ENCODE data around the gene STX16.
"Not testable (repeated sequence)": the region's sequence is repeated elsewhere in the genome, so short reads cannot be mapped to it uniquely, and the experiment has no call there.

DNA sequence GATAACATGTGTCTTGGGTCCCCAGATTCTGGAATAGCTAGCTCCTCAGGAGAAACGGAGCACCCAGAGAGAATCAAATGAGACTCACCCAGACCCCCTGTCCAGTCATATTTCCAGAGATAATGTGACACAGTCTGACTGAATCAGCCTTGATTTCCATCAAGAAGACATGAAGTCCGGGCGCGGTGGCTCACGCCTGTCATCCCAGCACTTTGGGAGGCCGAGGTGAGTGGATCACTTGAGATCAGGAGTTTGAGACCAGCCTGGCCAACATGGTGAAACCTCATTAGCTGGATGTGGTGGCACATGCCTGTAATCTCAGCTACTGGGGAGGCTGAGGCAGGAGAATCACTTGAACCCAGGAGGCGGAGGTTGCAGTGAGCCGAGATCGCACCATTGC is 8.2 kb upstream of the STX16 start:
- TF ChIP-seq, protein P1, sequence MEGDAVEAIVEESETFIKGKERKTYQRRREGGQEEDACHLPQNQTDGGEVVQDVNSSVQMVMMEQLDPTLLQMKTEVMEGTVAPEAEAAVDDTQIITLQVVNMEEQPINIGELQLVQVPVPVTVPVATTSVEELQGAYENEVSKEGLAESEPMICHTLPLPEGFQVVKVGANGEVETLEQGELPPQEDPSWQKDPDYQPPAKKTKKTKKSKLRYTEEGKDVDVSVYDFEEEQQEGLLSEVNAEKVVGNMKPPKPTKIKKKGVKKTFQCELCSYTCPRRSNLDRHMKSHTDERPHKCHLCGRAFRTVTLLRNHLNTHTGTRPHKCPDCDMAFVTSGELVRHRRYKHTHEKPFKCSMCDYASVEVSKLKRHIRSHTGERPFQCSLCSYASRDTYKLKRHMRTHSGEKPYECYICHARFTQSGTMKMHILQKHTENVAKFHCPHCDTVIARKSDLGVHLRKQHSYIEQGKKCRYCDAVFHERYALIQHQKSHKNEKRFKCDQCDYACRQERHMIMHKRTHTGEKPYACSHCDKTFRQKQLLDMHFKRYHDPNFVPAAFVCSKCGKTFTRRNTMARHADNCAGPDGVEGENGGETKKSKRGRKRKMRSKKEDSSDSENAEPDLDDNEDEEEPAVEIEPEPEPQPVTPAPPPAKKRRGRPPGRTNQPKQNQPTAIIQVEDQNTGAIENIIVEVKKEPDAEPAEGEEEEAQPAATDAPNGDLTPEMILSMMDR (IDR thresholded peaks at IDR 0.05) = not testable (repeated sequence)
- not testable (repeated sequence) for TF ChIP-seq EP300 (IDR thresholded peaks at IDR 0.05)

All from sigmoid colon (tissue), 4 donors.